WERI-Rb-1 (cell line): Measurements from ENCODE around the gene CCDC154.

ENCODE experiments used
- DNase-seq: peaks from one replicate; pipeline ENCODE4 v3.0.0-alpha.2; 2020
- H3K27ac ChIP-seq: fragments of 250-450 bp; sonication (Bioruptor Pico); 2 replicates; pipeline ENCODE4 v1.5.1; 2020; ENCODE audit warnings: mild to moderate bottlenecking, moderate library complexity
- H3K27me3 ChIP-seq: fragments of 250-450 bp; sonication (Bioruptor Pico); 2 replicates; pipeline ENCODE4 v1.5.1; 2021; ENCODE audit warnings: mild to moderate bottlenecking, low read depth, moderate library complexity; ENCODE audit not compliant: insufficient read depth, severe bottlenecking
- H3K36me3 ChIP-seq: fragments of 250-450 bp; sonication (Bioruptor Pico); 2 replicates; pipeline ENCODE4 v1.5.1; 2020; ENCODE audit warnings: mild to moderate bottlenecking, moderate library complexity
- H3K4me3 ChIP-seq: 2 replicates; pipeline ENCODE4 v1.5.1; 2011; ENCODE audit warnings: low read depth, mild to moderate bottlenecking, control low read depth, low read length
- H3K9me3 ChIP-seq: fragments of 250-450 bp; sonication (Bioruptor Pico); 2 replicates; pipeline ENCODE4 v1.5.1; 2021; ENCODE audit warnings: mild to moderate bottlenecking, moderate library complexity; ENCODE audit not compliant: severe bottlenecking
- TF ChIP-seq, protein P1 (sequence below): IDR thresholded peaks from 2 replicates; pipeline ENCODE4 v1.5.1; 2011; ENCODE audit warnings: low read depth, mild to moderate bottlenecking, control low read depth, inconsistent platforms, low read length

Gene CCDC154

DNA sequence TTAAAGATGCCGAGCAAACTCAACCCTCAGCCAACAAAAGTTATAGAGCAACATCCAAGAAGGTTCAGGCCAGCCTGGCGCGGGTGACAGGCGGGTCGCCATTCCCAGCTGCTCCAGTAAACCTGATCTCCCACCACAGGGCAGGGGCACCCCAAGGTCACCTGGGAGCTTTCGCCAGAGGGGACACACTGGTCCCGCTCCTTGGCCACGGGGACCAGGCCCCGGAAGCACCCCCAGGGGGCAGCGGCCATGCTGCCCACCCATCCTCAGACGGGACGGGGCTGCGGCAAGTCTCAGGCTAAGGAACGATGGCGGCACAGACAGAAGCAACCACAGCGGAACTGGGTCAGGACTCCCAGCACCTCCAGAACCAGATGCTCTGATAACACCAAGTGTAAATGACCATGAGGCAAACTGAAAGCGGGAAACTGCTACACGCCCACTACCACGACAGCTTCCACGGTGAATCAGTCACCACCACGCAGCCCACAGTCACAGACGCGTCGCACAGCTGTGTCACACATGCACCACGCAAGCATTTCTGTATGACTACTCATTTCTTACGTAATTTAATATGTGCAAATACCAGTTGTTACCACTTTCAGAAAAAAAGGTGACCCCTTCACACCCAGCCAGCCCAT is 14.1 kb upstream of the CCDC154 start:
- Histone ChIP-seq H3K9me3 (no peaks in the 10 kb centered on the region), H3K36me3 (peaks cover 38% of the 10 kb centered on the region), H3K27ac (no peak overlapping the region), H3K27me3 (no peaks in the 10 kb centered on the region), H3K4me3 (no peak overlapping the region)
- no peak for DNase-seq
- TF ChIP-seq, protein P1, sequence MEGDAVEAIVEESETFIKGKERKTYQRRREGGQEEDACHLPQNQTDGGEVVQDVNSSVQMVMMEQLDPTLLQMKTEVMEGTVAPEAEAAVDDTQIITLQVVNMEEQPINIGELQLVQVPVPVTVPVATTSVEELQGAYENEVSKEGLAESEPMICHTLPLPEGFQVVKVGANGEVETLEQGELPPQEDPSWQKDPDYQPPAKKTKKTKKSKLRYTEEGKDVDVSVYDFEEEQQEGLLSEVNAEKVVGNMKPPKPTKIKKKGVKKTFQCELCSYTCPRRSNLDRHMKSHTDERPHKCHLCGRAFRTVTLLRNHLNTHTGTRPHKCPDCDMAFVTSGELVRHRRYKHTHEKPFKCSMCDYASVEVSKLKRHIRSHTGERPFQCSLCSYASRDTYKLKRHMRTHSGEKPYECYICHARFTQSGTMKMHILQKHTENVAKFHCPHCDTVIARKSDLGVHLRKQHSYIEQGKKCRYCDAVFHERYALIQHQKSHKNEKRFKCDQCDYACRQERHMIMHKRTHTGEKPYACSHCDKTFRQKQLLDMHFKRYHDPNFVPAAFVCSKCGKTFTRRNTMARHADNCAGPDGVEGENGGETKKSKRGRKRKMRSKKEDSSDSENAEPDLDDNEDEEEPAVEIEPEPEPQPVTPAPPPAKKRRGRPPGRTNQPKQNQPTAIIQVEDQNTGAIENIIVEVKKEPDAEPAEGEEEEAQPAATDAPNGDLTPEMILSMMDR: no peak

DNA sequence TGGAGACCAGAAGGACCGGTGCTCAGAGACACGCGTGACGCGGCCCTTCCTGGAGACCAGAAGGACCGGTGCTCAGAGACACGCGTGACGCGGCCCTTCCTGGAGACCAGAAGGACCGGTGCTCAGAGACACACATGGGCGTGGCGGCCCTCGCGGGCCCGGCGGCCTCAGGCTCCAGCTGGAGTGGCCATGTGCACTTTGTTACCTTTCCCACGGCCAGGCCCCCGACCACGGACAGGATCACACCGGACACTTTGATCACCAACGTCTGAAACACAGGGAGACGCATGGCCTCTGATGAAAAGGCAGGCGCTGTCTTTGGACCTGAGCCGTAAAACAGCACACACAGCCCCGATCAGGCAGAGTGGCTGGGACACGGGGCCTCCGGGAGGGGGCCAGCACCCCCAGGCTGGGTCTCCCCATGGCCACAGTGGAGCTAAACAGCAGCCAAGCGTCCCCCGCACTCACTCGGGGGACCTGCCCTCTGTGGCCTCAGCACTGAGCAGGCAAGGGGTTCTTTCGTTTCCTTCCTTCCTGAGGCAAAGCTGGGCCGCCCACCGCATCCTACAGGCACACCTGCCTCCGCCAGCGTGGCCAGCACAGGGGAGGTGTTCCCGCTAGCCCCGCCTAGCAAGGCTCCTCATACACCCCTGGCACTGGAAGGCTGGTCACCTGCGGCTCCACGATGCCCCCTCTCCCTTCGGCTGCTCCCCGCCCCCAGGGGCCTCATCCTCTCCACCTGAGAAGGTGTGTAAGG is 13.3 kb upstream of the CCDC154 start:
- H3K36me3 ChIP-seq: peaks cover 46% of the 10 kb centered on the region
- H3K27ac ChIP-seq: no peak overlapping the region
- TF ChIP-seq, protein P1: no peak
- H3K9me3 ChIP-seq: no peaks in the 10 kb centered on the region
- H3K4me3 ChIP-seq: no peak overlapping the region
- no peaks in the 10 kb centered on the region for H3K27me3 ChIP-seq
- no peak for DNase-seq

DNA sequence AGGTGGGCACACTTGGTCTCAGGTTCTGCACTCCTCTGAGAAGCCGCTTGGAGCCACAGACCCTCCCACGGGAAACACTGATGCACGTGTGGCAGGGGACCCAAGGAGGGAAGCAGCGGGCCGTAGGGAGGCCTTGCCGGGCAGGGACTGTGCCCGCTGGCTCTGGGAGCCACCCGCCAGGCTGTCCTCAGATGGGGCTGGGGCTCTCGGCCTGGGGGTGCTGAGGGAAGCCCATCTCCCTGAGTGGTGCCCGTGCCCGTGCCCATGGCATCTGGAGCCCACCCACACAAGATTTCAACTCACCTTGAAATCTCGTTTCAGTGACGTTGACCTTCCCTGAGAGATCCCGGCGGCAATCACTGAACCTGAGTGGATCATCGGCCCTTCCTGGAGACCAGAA is 12.6 kb upstream of the CCDC154 start:
- Histone ChIP-seq H3K27me3 (no peaks in the 10 kb centered on the region), H3K27ac (no peak overlapping the region), H3K9me3 (no peaks in the 10 kb centered on the region), H3K36me3 (peaks cover 51% of the 10 kb centered on the region), H3K4me3 (no peak overlapping the region)
- TF ChIP-seq, protein P1: no peak
- DNase-seq: no peak

- no peaks in the 10 kb centered on the region for H3K9me3 ChIP-seq
- H3K4me3 ChIP-seq: no peak overlapping the region
- peaks cover 51% of the 10 kb centered on the region for H3K36me3 ChIP-seq
- no peak for DNase-seq
- TF ChIP-seq, protein P1: no peak
- H3K27me3 ChIP-seq: no peaks in the 10 kb centered on the region
- H3K27ac ChIP-seq: no peak overlapping the region
Observed at GRCh38 chr16:1455190-1456171, 11.1 kb upstream of the CCDC154 start.

- no peak overlapping the region for H3K27ac ChIP-seq
- no peaks in the 10 kb centered on the region for H3K27me3 ChIP-seq
- DNase-seq: no peak
- TF ChIP-seq, protein P1: no peak
- no peak overlapping the region for H3K4me3 ChIP-seq
- H3K36me3 ChIP-seq: peaks cover 50% of the 10 kb centered on the region
- H3K9me3 ChIP-seq: no peaks in the 10 kb centered on the region
Observed at GRCh38 chr16:1454561-1454960, 10.2 kb upstream of the CCDC154 start.
